A549 (cell line): ENCODE measurements around the gene NOL3. TPM values are rescaled to one million over a fixed set of nuclear protein-coding genes. Genes with fewer than 3 reads are reported as not detected.

Experiments used
- ATAC-seq, 2 experiments: fragments of 200-7000 bp in 1 of 2; fragments of >200 bp in 1 of 2; cut with Nextera tagmentation in 1 of 2; cut with Tn5 transposase in 1 of 2; 3 replicates each; pipeline versions ENCODE4 v1.8.0 to v1.9.1; 2018 to 2020; ENCODE audit warnings: mild to moderate bottlenecking in 1 of 2, moderate library complexity in 1 of 2
- CTCF ChIA-PET: fragments of 300-600 bp; sonication (Branson Sonifier 250); formaldehyde crosslinking; extraction: SDS; loops from one replicate; lab custom pipeline; 2021; ENCODE audit warnings: antibody characterized with exemption, inconsistent platforms; lab: Yijun Ruan, JAX
- POLR2A ChIA-PET: fragments of 350-600 bp; formaldehyde crosslinking; extraction: SDS; loops from one replicate; lab custom pipeline; 2021; ENCODE audit warnings: antibody characterized with exemption, inconsistent platforms; lab: Yijun Ruan, JAX
- DNase-seq, 2 experiments: peaks; one replicate each; pipeline versions ENCODE4 v3.0.0 to v3.0.0-alpha.2; 2011 to 2016; ENCODE audit warnings: low read depth in 1 of 2, low spot score in 1 of 2
- FAIRE-seq: peaks from 2 replicates; lab custom pipeline; 2011; peaks lifted over from hg19 to GRCh38; lab: Jason Lieb, UNC
- H3K27ac ChIP-seq, 2 experiments: fragments of >200 bp; sonication (Bioruptor Twin); formaldehyde crosslinking; 3 replicates each; pipeline ENCODE4 v1.5.1; 2016 to 2017
- H3K4me1 ChIP-seq: fragments of >200 bp; sonication (Bioruptor Twin); formaldehyde crosslinking; 3 replicates; pipeline ENCODE4 v1.6.1; 2016
- H3K4me2 ChIP-seq: fragments of >200 bp; sonication (Bioruptor Twin); formaldehyde crosslinking; 3 replicates; pipeline ENCODE4 v1.6.1; 2016
- H3K4me3 ChIP-seq: fragments of >200 bp; sonication (Bioruptor Twin); formaldehyde crosslinking; 3 replicates; pipeline ENCODE4 v1.5.1; 2016
- H3K9me3 ChIP-seq: fragments of >200 bp; sonication (Bioruptor Twin); formaldehyde crosslinking; 3 replicates; pipeline ENCODE4 v1.6.1; 2016
- BHLHE40 ChIP-seq: IDR thresholded peaks from 2 replicates; pipeline ENCODE4 v1.6.1; 2012; ENCODE audit warnings: low read depth, low read length, inconsistent platforms
- CBX8 ChIP-seq: fragments of 200-600 bp; sonication (generic); IDR thresholded peaks from 2 replicates; pipeline ENCODE4 v1.6.1; 2016
- CHD2 ChIP-seq: fragments of 150-350 bp; IDR thresholded peaks from 2 replicates; pipeline ENCODE4 v1.6.1; 2014; ENCODE audit warnings: low read length; ENCODE audit not compliant: partially characterized antibody
- CHD4 ChIP-seq: fragments of 200-600 bp; sonication (generic); IDR thresholded peaks from 2 replicates; pipeline ENCODE4 v1.6.1; 2016; ENCODE audit warnings: antibody characterized with exemption, mild to moderate bottlenecking, borderline replicate concordance
- E2F6 ChIP-seq: IDR thresholded peaks from 2 replicates; pipeline ENCODE4 v1.6.1; 2012; ENCODE audit warnings: low read depth, borderline replicate concordance
- EHMT2 ChIP-seq: fragments of 200-600 bp; sonication (generic); IDR thresholded peaks from 2 replicates; pipeline ENCODE4 v1.6.1; 2016; ENCODE audit warnings: antibody characterized with exemption, low read depth, mild to moderate bottlenecking, moderate library complexity
- ELK1 ChIP-seq: fragments of 150-350 bp; IDR thresholded peaks from 2 replicates; pipeline ENCODE4 v1.6.1; 2014; ENCODE audit warnings: low read depth, mild to moderate bottlenecking, low read length
- EP300 ChIP-seq, 2 experiments: fragments of >200 bp; sonication (Bioruptor Twin); formaldehyde crosslinking; IDR thresholded peaks; 2 replicates in 1 of 2; 3 replicates in 1 of 2; pipeline ENCODE4 v1.6.1; 2016 to 2017
- ESRRA ChIP-seq: fragments of 150-350 bp; IDR thresholded peaks from 2 replicates; pipeline ENCODE4 v1.6.1; 2014; ENCODE audit warnings: mild to moderate bottlenecking, low read length, borderline replicate concordance
- FOSB ChIP-seq: fragments of 250-450 bp; sonication (Bioruptor Pico); IDR thresholded peaks from 2 replicates; pipeline ENCODE4 v1.5.0; 2020; ENCODE audit warnings: mild to moderate bottlenecking, moderate library complexity
- GATA3 ChIP-seq: IDR thresholded peaks from 2 replicates; pipeline ENCODE4 v1.6.1; 2012; ENCODE audit warnings: borderline replicate concordance
- RAD21 ChIP-seq, 2 experiments: fragments of >200 bp in 1 of 2; sonication (Bioruptor Twin) in 1 of 2; formaldehyde crosslinking in 1 of 2; IDR thresholded peaks in 1 of 2; conservative IDR thresholded peaks in 1 of 2; 2 replicates in 1 of 2; 3 replicates in 1 of 2; pipeline ENCODE4 v1.6.1; 2012 to 2018; ENCODE audit warnings: inconsistent platforms in 1 of 2
- REST ChIP-seq: fragments of 200-600 bp; sonication (generic); IDR thresholded peaks from 2 replicates; pipeline ENCODE4 v1.6.1; 2016; ENCODE audit warnings: antibody characterized with exemption, mild to moderate bottlenecking, moderate library complexity
- SMC3 ChIP-seq: fragments of >200 bp; sonication (Bioruptor Twin); formaldehyde crosslinking; IDR thresholded peaks from 3 replicates; pipeline ENCODE4 v1.6.1; 2018; ENCODE audit warnings: inconsistent platforms
- TFCP2L1 ChIP-seq: fragments of 250-450 bp; sonication (Bioruptor Pico); IDR thresholded peaks from 2 replicates; pipeline ENCODE4 v1.5.0; 2021; ENCODE audit warnings: mild to moderate bottlenecking
- WGBS: methylation state at CpG from one replicate; pipeline ENCODE4 v1.1.6; 2017; ENCODE audit errors: missing lambda C conversion rate; 5-methylcytosine and 5-hydroxymethylcytosine counted together
- polyA plus RNA-seq, 4 experiments: library from polyadenylated mRNA; depleted of rRNA in 3 of 4; stranded (reverse); fragments of >200 nt; fragmentation: RNase III in 1 of 4; extraction: RNeasy Plus Mini Kit Qiagen cat#74134 plus additional on column Dnase treatment in 1 of 4; gene quantifications; 2 replicates in 3 of 4; 3 replicates in 1 of 4; pipeline ENCODE4 v1.2.3, GENCODE V29; 2011 to 2017
- TF ChIP-seq, protein P1 (sequence below): fragments of 250-450 bp; sonication (Bioruptor Pico); IDR thresholded peaks from 2 replicates; pipeline ENCODE4 v1.5.0; 2021; ENCODE audit warnings: mild to moderate bottlenecking, moderate library complexity, borderline replicate concordance

NOL3 gene
- polyA plus RNA-seq, 2 of the 4 experiments (the other 2 are of a cell fraction) = 22.6 to 39.1 TPM

GRCh38 chr16:67190448-67191399, 20.4 kb downstream of the NOL3 start:
- ATAC-seq (no peak), FAIRE-seq (no peak), DNase-seq (no peak)
- Histone ChIP-seq H3K9me3 (no peaks in the 10 kb centered on the region), H3K27ac (no peak overlapping the region), H3K4me2 (peak overlapping the region; percentile 82), H3K4me3 (no peak overlapping the region), H3K4me1 (peaks cover 24% of the 10 kb centered on the region)
- POLR2A ChIA-PET = no interaction called here
- CTCF ChIA-PET = interaction anchor here (0.6 to 10.7 kb wide), 8 partner anchors 18 to 237 kb away, joined by 3 to 162 read pairs (median 4); partner anchors contain the start of gene NOL3
- TF ChIP-seq, protein P1, sequence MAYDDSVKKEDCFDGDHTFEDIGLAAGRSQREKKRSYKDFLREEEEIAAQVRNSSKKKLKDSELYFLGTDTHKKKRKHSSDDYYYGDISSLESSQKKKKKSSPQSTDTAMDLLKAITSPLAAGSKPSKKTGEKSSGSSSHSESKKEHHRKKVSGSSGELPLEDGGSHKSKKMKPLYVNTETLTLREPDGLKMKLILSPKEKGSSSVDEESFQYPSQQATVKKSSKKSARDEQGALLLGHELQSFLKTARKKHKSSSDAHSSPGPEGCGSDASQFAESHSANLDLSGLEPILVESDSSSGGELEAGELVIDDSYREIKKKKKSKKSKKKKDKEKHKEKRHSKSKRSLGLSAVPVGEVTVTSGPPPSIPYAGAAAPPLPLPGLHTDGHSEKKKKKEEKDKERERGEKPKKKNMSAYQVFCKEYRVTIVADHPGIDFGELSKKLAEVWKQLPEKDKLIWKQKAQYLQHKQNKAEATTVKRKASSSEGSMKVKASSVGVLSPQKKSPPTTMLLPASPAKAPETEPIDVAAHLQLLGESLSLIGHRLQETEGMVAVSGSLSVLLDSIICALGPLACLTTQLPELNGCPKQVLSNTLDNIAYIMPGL (CRISPR knock-in tag) = no peak
- TF ChIP-seq REST = no peak
- no peak for TF ChIP-seq EP300 (IDR thresholded peaks at IDR 0.05)
- no peak for TF ChIP-seq CHD2
- TF ChIP-seq RAD21 (conservative IDR thresholded peaks at IDR 0.05 in 1 of 2, IDR thresholded peaks at IDR 0.05 in 1 of 2) = no peak
- TF ChIP-seq E2F6 = no peak
- no peak for TF ChIP-seq FOSB (CRISPR knock-in tag)
- TF ChIP-seq CBX8 = no peak
- TF ChIP-seq GATA3 = no peak
- TF ChIP-seq TFCP2L1 (CRISPR knock-in tag) = no peak
- no peak for TF ChIP-seq CHD4
- no peak for TF ChIP-seq ELK1
- TF ChIP-seq ESRRA = no peak
- TF ChIP-seq BHLHE40 = no peak
- TF ChIP-seq EHMT2 = no peak
- no peak for TF ChIP-seq SMC3
- WGBS = 68% methylated on average over 13 of the region's 13 CpGs
